ENCODE results near the gene SH3BGRL3. TPM values are rescaled to one million over a fixed set of nuclear protein-coding genes. Genes with fewer than 3 reads are reported as not detected.
"Not testable (repeated sequence)": the region's sequence is repeated elsewhere in the genome, so short reads cannot be mapped to it uniquely, and the experiment has no call there.

SH3BGRL3 gene
- total and polyA plus RNA-seq, 3 experiments from 2014 or later, result 447 to 1,786 (median 472) TPM

DNA sequence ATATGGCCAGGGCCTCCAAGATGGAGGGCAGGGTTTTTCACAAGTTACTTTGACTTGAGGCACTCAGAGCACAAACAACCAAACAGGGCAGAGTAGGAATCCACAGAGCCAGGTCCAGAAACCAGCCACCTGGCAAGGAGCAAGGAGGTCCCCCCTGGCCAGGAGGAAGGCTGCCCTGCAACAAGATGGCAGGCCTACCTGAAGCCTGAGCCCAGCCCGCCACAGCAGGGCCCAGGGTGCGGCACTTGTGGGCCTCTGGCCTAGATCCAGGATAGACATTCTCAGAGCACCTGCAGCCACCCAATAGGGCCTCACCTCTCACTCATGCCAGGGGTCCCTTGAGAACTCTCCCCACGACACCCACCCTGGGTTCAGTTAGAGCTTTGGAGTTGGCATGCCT lies 11.5 kb downstream of the SH3BGRL3 start:
- peaks cover 65% of the 10 kb centered on the region for H3K4me1 ChIP-seq (ENCODE audit: insufficient read depth, low read length)
- Mint-ChIP-seq H3K36me3 (peaks cover 0 to 1% (median 0%) of the 10 kb centered on the region in 3 donors), H3K4me3 (peak overlapping the region in 3 of 7 donors; percentile 2 to 77 (median 61)), H3K4me1 (peaks cover 62 to 75% (median 68%) of the 10 kb centered on the region in 3 donors), H3K27me3 (peaks cover 0 to 2% of the 10 kb centered on the region in 2 donors), H3K27ac (peak overlapping the region; percentile 89 to 99 (median 98)), H3K9me3 (no peaks in the 10 kb centered on the region)
- peak overlapping the region; percentile 29 for H3K27ac ChIP-seq (ENCODE audit: low read depth, low read length)
- H3K9me3 ChIP-seq (ENCODE audit: low read length), result no peaks in the 10 kb centered on the region
- ChIA-PET POLR2A (interaction anchor here (10.6 kb wide), 1 partner anchor 28 kb away, joined by 287 read pairs; the partner anchor contains the start of gene CD52), CTCF (interaction anchor here (1.0 to 21.9 kb wide), 2 partner anchors 16 to 27 kb away, joined by 4 to 840 read pairs; partner anchors contain the start of genes CD52 and UBXN11)
- DNase-seq, result no peak
- H3K4me3 ChIP-seq (ENCODE audit: low read length), result no peak overlapping the region
- H3K27me3 ChIP-seq (ENCODE audit: insufficient read depth, low read length, poor library complexity, severe bottlenecking), result no peaks in the 10 kb centered on the region
- no peaks in the 10 kb centered on the region for H3K36me3 ChIP-seq (ENCODE audit: insufficient read depth, low read length)

DNA sequence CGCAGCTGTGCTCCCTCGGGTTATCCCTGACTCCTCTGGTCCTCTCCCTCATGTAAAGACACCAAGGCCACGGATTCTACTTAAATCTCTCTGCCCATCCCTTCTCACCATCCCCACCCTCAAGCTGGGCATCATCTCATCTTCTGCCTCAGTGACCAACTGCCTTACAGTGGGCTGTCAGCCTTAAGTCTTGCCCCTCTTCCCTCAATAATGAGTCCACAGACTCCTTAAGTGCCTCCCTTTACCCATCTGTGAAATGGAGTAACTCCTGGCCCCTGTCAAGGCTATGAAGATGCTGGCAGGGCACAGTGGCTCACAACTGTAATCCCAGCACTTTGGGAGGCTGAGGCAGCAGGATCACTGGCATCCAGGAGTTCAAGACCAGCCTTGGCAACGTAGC lies 12.1 kb downstream of the SH3BGRL3 start:
- Histone ChIP-seq H3K4me3 (ENCODE audit: low read length) (no peak overlapping the region), H3K27ac (ENCODE audit: low read depth, low read length) (peak overlapping the region; percentile 29), H3K36me3 (ENCODE audit: insufficient read depth, low read length) (no peaks in the 10 kb centered on the region), H3K27me3 (ENCODE audit: insufficient read depth, low read length, poor library complexity, severe bottlenecking) (no peaks in the 10 kb centered on the region), H3K9me3 (ENCODE audit: low read length) (no peaks in the 10 kb centered on the region), H3K4me1 (ENCODE audit: insufficient read depth, low read length) (peaks cover 60% of the 10 kb centered on the region)
- DNase-seq, result no peak
- Mint-ChIP-seq H3K27me3 (peaks cover 0 to 2% of the 10 kb centered on the region in 2 donors), H3K27ac (peak overlapping the region; percentile 89 to 99 (median 98)), H3K4me1 (peaks cover 60 to 70% (median 63%) of the 10 kb centered on the region in 3 donors), H3K36me3 (peaks cover 0 to 1% (median 0%) of the 10 kb centered on the region in 3 donors), H3K4me3 (peak overlapping the region in 3 of 7 donors; percentile 2 to 77 (median 61)), H3K9me3 (no peaks in the 10 kb centered on the region)
- ChIA-PET POLR2A (interaction anchor here (0.9 to 10.6 kb wide), 2 partner anchors 13 to 27 kb away, joined by 4 to 287 read pairs; partner anchors contain the start of gene CD52), CTCF (interaction anchor here (1.0 to 21.9 kb wide), 3 partner anchors 16 to 100 kb away, joined by 4 to 840 read pairs (median 4); partner anchors contain the start of genes CD52 and UBXN11)

DNA sequence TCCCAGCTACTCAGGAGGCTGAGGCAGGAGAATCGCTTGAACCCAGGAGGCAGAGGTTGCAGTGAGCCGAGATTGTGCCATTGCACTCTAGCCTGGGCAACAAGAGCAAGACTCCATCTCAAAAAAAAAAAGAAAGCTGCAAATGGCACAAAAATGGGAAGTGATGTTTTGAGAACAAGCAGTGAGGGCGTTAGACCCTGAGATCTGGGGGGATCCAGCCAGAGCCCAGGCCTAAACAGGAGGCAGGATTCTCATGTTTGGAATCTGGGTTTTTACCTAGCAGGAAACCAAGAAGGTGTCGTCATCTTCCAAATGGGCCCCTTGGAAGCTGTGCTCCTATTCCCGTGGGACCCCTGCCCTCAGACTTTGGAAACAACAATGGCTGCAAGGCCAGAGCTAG lies 12.8 kb downstream of the SH3BGRL3 start:
- not testable (repeated sequence) for H3K27me3 ChIP-seq (ENCODE audit: insufficient read depth, low read length, poor library complexity, severe bottlenecking); H3K4me3 Mint-ChIP-seq; H3K9me3 Mint-ChIP-seq; DNase-seq; H3K4me3 ChIP-seq (ENCODE audit: low read length); H3K36me3 Mint-ChIP-seq; H3K36me3 ChIP-seq (ENCODE audit: insufficient read depth, low read length); H3K9me3 ChIP-seq (ENCODE audit: low read length); H3K27me3 Mint-ChIP-seq; H3K27ac ChIP-seq (ENCODE audit: low read depth, low read length)
- peaks cover 52 to 62% (median 55%) of the 10 kb centered on the region in 3 donors for H3K4me1 Mint-ChIP-seq
- CTCF ChIA-PET, result interaction anchor here (0.6 to 21.9 kb wide), 3 partner anchors 26 to 114 kb away, joined by 3 to 840 read pairs (median 4); partner anchors contain the start of genes CD52 and UBXN11
- H3K27ac Mint-ChIP-seq, result peak overlapping the region in 7 of 8 donors; percentile 75 to 98 (median 95)
- POLR2A ChIA-PET, result interaction anchor here (0.9 to 10.6 kb wide), 2 partner anchors 13 to 26 kb away, joined by 4 to 287 read pairs; partner anchors contain the start of gene CD52
- peaks cover 52% of the 10 kb centered on the region for H3K4me1 ChIP-seq (ENCODE audit: insufficient read depth, low read length)

DNA sequence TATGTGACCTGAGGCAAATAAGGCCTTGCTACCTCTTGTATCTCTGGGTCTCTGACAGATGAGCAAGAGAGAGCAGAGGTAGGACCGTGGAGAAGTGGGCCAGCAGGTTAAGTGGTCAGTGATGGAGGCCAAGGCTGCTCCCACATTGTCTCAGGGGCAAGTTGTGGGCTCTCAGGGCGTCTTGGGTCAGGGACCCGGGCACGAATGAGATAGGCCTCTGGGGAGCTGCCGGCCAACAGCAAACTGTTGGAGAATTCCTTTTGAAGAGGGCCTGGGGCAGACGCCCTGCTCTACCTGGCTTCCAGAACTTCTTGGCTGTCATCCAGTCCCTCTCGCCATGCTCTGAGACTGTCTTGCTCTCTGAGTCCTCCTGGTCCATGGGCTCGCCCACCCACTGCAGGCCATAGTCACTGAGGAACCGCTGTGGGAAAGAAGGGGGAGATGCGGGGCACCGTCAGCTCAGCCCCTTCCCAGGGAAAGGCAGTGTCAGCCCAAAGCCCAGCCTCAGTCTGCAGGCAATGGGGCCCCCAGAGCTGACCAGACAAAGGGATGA lies 14.1 kb downstream of the SH3BGRL3 start:
- no peaks in the 10 kb centered on the region for H3K9me3 Mint-ChIP-seq
- peaks cover 0 to 1% (median 1%) of the 10 kb centered on the region in 3 donors for H3K36me3 Mint-ChIP-seq
- H3K4me3 Mint-ChIP-seq, result no peak overlapping the region
- Histone ChIP-seq H3K9me3 (ENCODE audit: low read length) (no peaks in the 10 kb centered on the region), H3K27ac (ENCODE audit: low read depth, low read length) (no peak overlapping the region), H3K4me3 (ENCODE audit: low read length) (no peak overlapping the region), H3K27me3 (ENCODE audit: insufficient read depth, low read length, poor library complexity, severe bottlenecking) (no peaks in the 10 kb centered on the region), H3K4me1 (ENCODE audit: insufficient read depth, low read length) (peaks cover 39% of the 10 kb centered on the region), H3K36me3 (ENCODE audit: insufficient read depth, low read length) (no peaks in the 10 kb centered on the region)
- CTCF ChIA-PET, result interaction anchor here (1.5 to 21.9 kb wide), 2 partner anchors 9 to 25 kb away, joined by 4 to 840 read pairs; partner anchors contain the start of genes CD52 and UBXN11
- peaks cover 39 to 52% (median 43%) of the 10 kb centered on the region in 3 donors for H3K4me1 Mint-ChIP-seq
- POLR2A ChIA-PET, result no interaction called here
- H3K27ac Mint-ChIP-seq, result peak overlapping the region in 5 of 8 donors; percentile 55 to 78 (median 64)
- DNase-seq, result no peak
- peaks cover 0 to 2% of the 10 kb centered on the region in 2 donors for H3K27me3 Mint-ChIP-seq

DNA sequence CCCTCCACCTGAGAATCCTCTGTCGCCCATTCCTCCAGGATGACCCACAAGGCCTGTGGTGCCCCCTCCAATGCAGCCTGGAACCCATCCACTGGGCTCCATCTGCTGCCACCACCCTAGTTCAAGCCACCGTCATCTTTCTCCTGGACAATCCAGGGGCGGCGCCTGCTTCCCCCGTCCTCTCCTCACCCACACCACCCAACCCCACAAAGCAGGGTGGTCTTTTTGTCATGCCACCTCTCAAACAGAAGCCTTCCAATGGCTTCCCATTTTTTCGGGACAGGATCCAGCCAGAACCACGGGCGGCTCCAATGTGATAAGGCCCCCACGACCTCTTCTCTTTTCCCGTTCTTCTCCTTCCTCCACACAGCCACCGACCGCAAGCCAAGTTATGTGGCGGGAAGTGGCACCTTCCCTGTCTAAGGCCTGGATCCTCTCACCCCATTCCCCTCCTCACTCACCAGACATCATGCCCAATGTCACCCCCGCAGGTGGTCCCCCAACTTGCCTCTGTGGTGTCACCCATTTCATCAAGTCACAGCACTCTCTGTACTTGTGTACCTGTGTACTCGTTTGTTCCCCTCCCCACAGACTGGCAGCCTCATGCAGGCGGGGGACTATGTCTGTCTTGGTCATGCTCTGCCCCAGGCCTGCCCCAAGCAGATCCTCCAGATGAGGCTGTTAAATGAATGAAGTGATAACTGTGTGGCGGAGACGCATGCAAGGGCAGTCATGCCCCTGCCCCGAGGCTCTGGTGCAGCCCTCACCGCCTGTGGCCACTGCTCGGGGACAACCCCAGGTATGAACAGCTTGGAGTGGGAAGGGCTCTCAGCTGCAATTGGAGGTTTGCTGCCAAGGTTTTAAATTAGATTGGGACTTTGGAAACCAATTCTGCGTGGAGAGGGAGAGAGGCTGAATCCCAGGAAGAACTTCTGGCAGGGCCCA lies 15.6 kb downstream of the SH3BGRL3 start:
- Mint-ChIP-seq H3K4me3 (no peak overlapping the region), H3K27ac (peak overlapping the region in 6 of 8 donors; percentile 58 to 89 (median 84)), H3K9me3 (no peaks in the 10 kb centered on the region), H3K4me1 (peaks cover 28 to 44% (median 28%) of the 10 kb centered on the region in 3 donors), H3K36me3 (peaks cover 0 to 1% (median 1%) of the 10 kb centered on the region in 3 donors), H3K27me3 (peaks cover 0 to 2% of the 10 kb centered on the region in 2 donors)
- POLR2A ChIA-PET, result no interaction called here
- Histone ChIP-seq H3K27me3 (ENCODE audit: insufficient read depth, low read length, poor library complexity, severe bottlenecking) (no peaks in the 10 kb centered on the region), H3K36me3 (ENCODE audit: insufficient read depth, low read length) (no peaks in the 10 kb centered on the region), H3K4me1 (ENCODE audit: insufficient read depth, low read length) (peaks cover 25% of the 10 kb centered on the region), H3K27ac (ENCODE audit: low read depth, low read length) (no peak overlapping the region), H3K9me3 (ENCODE audit: low read length) (no peaks in the 10 kb centered on the region), H3K4me3 (ENCODE audit: low read length) (no peak overlapping the region)
- CTCF ChIA-PET, result interaction anchor here (2.0 to 21.9 kb wide), 3 partner anchors 8 to 26 kb away, joined by 8 to 840 read pairs (median 13); partner anchors contain the start of genes CD52 and UBXN11
- DNase-seq, result no peak

DNA sequence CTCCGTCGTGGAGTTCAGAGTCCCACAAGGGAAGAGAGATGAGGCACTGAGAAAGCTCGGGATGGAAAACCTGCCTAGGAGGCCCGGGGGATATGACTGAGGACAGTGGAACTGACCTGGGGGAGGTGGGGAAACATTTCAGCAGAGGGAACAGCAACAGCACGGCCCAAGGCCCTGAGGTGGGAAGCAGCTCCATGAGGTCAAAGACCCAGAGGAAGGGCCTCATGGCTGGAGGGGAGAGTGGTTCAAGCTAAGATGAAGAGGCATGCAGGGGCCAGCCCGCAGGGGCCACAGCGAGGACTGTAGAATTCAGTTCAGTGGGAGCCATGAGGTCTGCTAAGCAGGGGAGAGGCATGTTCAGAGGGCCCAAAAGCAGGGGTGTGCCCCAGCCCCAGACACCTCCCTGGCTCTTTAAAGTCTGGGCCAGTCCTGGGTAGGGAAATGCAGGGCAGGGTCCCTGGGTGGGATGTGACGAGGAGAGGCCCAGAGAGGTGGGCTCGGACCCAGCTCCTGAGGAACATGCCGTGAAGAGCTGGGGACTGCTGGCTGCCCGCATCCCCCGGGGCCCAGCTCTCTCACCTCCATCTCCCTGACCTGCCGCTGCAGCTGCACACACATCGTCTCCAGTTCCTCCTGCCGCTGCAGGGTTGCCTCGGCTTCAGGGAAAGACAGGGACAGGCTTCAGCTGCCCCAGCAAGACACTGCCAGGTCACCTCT lies 16.6 kb downstream of the SH3BGRL3 start:
- Histone ChIP-seq H3K9me3 (ENCODE audit: low read length) (no peaks in the 10 kb centered on the region), H3K27ac (ENCODE audit: low read depth, low read length) (no peak overlapping the region), H3K4me1 (ENCODE audit: insufficient read depth, low read length) (peaks cover 14% of the 10 kb centered on the region), H3K36me3 (ENCODE audit: insufficient read depth, low read length) (no peaks in the 10 kb centered on the region), H3K4me3 (ENCODE audit: low read length) (no peak overlapping the region), H3K27me3 (ENCODE audit: insufficient read depth, low read length, poor library complexity, severe bottlenecking) (no peaks in the 10 kb centered on the region)
- Mint-ChIP-seq H3K27ac (peak overlapping the region in 5 of 8 donors; percentile 42 to 80 (median 50)), H3K9me3 (no peaks in the 10 kb centered on the region), H3K4me1 (peaks cover 18 to 34% (median 19%) of the 10 kb centered on the region in 3 donors), H3K27me3 (peaks cover 0 to 2% of the 10 kb centered on the region in 2 donors), H3K4me3 (no peak overlapping the region), H3K36me3 (peaks cover 0 to 1% (median 1%) of the 10 kb centered on the region in 3 donors)
- DNase-seq, result no peak
- CTCF ChIA-PET, result interaction anchor here (1.6 to 2.1 kb wide), 3 partner anchors 9 to 68 kb away, joined by 3 to 13 read pairs (median 8); no protein-coding TSS in a partner anchor
- POLR2A ChIA-PET, result no interaction called here
